GM19324 (cell line): ENCODE results near the gene CACNA1C.
A peak's percentile ranks its signal among the peaks of the same experiment; 100 is the strongest.

Experiments used
- ATAC-seq: cut with Tn5 transposase; IDR thresholded peaks from one replicate; pipeline ENCODE4 v1.9.1; 2021; ENCODE audit warnings: mild to moderate bottlenecking, moderate library complexity; ENCODE audit not compliant: unreplicated experiment, low FRiP score

The CACNA1C gene

DNA sequence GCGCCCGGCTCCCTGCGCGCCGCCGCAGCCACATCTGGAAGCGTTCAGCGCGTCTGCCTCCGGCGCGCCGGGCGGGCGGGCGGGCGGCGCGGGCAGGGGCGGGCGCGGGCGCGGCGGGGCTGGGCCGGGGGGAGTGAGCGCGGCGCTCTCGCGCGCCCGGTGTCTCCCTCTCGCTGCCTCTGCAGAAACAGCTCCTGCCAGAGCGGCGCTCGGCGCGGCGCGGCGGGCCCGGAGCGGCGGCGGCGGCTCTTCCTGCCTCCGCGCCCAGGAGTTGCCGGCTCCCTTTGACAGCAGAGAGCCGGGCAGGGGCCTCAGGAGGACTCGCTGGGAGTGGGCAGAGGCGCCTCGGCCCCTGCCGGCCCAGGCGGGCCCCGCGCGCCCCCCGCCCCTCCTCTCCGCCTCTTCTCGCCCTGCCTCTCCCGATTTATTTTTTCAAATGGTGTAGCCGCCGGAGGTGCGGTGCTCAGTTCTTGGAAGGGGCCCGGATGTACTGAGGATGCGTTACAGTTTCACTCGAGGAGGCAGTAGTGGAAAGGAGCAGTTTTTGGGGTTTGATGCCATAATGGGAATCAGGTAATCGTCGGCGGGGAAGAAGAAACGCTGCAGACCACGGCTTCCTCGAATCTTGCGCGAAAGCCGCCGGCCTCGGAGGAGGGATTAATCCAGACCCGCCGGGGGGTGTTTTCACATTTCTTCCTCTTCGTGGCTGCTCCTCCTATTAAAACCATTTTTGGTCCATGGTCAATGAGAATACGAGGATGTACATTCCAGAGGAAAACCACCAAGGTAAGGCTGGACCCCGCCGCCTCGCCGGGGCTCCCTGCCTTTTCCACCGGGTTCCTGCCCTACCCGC lies at the start of gene CACNA1C:
Gene CACNA1C, plus strand, starts transcription at position 162 of the 853 bp plus-strand sequence. Its CDS starts 576 bp downstream, at position 738.
- no peak for ATAC-seq

DNA sequence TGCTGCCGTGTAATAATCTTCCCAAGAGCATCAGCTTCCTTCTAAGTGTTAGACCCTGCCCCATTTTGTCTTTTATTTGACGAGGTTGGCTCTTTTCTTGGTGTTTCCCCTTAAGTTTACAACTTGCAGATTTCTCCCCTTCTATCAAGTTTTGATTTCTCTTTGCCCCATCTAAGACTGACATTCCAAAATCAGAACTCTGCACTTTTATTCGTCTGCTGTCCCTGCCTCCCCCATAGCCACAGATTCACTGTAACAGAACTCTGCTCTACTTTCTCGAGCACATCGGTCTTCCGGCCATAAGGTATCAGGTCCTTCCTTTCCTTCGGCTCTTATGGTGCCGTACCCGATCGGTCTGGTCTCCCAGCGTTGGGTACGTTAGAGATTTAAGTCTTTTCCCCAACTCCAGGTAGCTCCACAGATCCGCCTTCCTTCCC lies 49.1 kb upstream of the CACNA1C start:
- peak; percentile 12 for ATAC-seq

GRCh38 chr12:2004113-2004929 lies 48.5 kb upstream of the CACNA1C start, which contains the start of gene DCP1B:
Gene DCP1B, minus strand, starts transcription at chr12:2004457. Its CDS starts 26 bp downstream, at chr12:2004431.
- ATAC-seq = peak; percentile 92

GRCh38 chr12:2008677-2009076 lies 44.1 kb upstream of the CACNA1C start:
- no peak for ATAC-seq

GRCh38 chr12:2009623-2010022 lies 43.2 kb upstream of the CACNA1C start:
- ATAC-seq = no peak

- no peak for ATAC-seq
Observed at GRCh38 chr12:2011643-2012607, 40.9 kb upstream of the CACNA1C start.

- no peak for ATAC-seq
Observed at GRCh38 chr12:2013086-2013485, 39.7 kb upstream of the CACNA1C start.

- ATAC-seq = no peak
Observed at GRCh38 chr12:2013527-2014223, 39.1 kb upstream of the CACNA1C start.

DNA sequence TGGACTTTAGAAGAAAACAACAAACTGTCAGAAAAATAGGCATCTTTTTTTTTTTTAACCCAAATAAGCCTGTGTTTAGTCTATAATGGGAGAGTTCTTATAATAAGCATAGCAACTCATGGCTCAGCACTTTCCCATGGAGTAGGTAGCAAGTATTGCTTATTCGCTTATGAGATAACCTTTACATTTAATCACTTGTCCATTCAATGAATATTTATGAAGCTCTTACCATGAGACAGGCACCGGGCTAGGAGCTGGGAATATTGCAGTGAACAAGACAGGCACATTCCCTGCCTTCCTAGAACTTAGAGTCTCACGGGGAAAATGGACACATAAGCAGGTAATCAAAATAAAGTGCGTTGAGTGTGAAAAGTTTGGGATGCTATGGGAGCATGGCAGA lies 38.6 kb upstream of the CACNA1C start:
- no peak for ATAC-seq

DNA sequence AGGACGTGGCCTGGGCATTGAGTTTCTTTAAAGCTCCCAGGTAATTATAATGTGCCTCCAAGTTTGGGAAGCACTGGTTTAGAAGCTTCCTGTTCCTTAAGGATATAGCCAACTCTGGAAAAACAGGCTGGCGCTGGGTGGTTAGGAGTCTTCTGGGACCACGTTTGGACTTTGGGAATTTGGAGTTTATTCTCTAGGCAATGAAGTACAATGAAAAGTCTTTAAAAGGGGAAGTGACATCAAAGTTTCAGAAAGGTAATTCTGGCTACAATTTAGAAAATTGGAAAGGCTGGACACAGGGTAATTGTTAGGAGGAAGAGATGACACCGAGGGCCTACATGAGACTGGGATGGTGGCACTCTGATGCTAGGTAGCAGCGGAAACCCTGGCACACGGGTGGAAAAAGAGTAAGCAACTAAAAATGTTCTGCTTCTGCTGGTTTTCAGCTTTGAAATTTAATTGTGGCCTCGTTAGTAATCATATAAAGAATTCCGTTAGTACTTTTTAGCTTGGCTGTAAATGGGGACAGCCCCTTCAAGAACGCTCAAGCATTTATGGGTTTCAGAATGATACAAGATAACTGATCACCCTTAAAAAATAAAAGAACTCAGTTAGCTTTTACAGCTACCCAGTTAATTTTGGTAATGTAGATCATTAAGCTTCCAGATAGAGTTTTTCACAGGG lies 35.8 kb upstream of the CACNA1C start:
- no peak for ATAC-seq

GRCh38 chr12:2017546-2018337 lies 35.0 kb upstream of the CACNA1C start:
- no peak for ATAC-seq

DNA sequence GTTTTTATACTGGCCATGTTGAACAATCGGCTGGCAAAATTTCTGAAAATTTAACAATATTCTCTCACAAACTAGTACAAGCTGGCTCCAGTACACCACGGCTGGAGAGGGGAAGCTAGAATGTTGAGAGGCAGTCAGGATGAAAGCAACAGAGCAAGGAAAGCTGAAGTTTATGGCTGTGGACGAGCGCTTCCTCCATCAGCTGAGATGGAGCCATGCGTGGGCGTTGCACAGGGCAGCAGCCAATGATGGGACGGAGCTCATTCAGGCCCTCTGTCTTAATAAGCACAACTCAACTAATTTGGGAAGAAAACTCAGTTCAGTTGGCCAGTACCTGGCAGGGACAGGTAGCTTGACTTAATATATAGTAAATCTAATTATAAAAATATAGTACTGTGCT lies 34.4 kb upstream of the CACNA1C start:
- ATAC-seq = no peak

- ATAC-seq = no peak
Observed at GRCh38 chr12:2019126-2019525, 33.7 kb upstream of the CACNA1C start.

GRCh38 chr12:2020511-2020910 lies 32.3 kb upstream of the CACNA1C start:
- ATAC-seq = no peak

- no peak for ATAC-seq
Observed at GRCh38 chr12:2023365-2023764, 29.4 kb upstream of the CACNA1C start.

DNA sequence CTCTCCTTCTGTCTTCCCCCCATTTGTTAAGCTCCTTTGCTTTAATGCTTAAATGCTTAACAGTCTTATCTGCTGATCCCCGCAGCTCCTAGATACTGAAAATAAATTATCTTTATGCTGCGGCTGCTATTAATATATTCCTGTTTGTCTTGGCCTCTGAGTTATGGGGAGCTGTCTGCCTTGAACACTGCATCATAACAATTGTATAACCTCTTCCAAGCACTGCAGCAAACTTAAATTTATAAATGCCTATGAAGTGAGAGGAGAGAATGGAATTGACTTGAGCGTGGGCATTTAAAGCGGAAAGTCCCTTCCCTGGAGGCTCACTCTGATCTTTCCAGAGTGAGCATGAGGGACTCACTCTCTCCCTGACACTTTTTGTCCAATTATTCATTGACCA lies 25.4 kb upstream of the CACNA1C start:
- ATAC-seq = no peak

DNA sequence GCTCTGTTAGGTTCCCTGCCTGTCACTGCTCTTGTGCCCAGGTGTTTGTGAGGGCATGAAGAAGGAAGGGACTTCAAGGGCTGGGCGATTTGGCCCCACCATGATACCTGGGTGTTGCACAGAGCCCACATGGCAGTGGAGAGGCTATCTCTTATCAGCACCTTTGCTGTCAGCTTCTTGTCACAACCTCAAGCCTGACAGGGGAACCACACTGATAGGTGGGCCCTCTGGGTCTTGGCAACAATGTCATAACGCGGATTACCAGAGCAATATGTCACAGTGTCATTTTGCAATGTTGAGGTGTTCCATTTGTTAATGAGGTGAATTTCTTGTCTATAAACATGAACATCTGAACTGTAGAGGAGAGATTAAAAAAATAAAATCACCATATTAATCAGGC lies 22.9 kb upstream of the CACNA1C start:
- no peak for ATAC-seq

GRCh38 chr12:2032506-2032905 lies 20.3 kb upstream of the CACNA1C start:
- ATAC-seq = no peak
